Measurements from ENCODE around the gene PRF1.
A peak's percentile ranks its signal among the peaks of the same experiment; 100 is the strongest.
"Not testable (repeated sequence)": the region's sequence is repeated elsewhere in the genome, so short reads cannot be mapped to it uniquely, and the experiment has no call there.

Gene PRF1

DNA sequence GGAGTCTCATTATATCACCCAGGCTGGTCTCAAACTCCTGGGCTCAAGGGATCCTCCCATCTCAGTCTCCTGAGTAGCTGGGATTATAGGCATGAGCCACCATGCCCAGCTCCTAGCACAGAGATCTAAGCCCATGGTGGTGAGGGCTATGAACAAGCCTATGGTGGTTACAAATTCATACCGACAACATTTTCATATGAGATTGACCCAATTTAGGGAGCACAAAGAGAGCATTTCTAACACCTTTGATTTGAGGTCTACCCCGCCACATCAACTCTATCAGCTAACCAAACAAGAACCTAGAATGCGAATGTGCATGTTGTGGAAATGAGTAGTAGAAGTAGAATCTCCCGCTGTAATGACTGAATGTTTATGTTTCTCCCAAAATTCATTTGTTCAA, 14.2 kb upstream of the PRF1 start:
- peak in 1 of 2 donors; percentile 33 for DNase-seq

- no peak for DNase-seq
Measured at GRCh38 chr10:70615784-70616522, 13.4 kb upstream of the PRF1 start.

GRCh38 chr10:70615211-70615610, 12.7 kb upstream of the PRF1 start:
- no peak for DNase-seq

- not testable (repeated sequence) for DNase-seq
Measured at GRCh38 chr10:70614364-70614763, 11.8 kb upstream of the PRF1 start.

GRCh38 chr10:70613941-70614340, 11.4 kb upstream of the PRF1 start:
- no peak for DNase-seq

DNA sequence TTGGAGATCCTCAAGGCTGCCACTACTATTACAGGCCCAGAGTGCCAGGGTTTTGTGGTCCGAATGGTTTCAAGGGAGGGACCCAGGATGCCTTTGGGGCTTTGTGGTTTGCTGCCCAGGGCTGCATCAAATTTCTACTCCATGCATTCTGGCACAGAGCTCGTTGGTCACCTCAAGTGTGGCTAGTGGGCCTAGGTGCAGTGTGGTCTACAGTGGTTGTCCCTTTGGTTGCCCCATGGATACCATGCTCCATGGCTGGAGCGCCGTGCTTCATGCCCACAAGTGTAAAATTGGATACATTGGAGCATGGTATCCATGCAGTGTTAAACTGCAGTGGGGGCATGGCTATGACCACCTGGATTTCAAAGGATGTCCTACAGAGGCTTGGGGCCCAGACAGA, 5.4 kb upstream of the PRF1 start:
- no peak for DNase-seq

DNA sequence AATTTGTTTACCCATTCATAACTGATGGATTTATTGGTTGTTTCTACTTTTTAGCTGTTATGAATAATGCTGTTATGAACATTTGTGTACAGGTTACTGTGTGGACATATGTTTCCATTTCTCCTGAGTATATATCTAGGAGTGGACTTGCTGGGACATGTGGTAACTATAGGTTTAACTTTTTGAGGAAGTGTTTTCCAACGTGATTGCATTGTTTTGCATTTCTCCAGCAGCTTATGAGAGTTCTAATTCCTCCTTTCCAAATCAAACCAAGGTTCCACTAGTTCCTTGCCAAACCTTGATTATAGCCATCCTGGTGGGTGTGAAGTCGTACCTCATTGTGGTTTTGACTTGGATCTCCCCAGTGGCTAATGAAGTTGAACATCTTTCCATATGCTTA, 2.6 kb upstream of the PRF1 start:
- DNase-seq = no peak

DNA sequence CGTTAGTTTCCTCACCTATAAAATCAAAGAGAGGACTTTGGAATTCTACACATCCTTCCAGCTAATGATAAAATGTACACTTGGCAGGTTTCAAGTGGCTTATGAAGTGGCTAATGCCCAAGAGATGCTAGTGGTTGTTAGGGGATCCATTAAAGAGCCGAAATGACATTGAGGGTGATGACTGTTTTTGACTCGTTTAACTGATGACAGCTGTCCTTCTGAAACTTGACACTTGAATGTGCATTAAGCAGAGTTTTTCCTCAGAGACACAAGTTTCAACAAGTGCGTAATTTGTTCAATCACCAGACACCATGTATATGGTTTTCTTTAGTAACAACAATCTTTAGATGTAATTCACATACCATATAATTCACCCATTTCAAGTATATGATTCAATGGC, 1.6 kb upstream of the PRF1 start:
- DNase-seq = no peak

- DNase-seq = peak; percentile 58 to 61
Measured at GRCh38 chr10:70603449-70603801, 884 bp upstream of the PRF1 start.

DNA sequence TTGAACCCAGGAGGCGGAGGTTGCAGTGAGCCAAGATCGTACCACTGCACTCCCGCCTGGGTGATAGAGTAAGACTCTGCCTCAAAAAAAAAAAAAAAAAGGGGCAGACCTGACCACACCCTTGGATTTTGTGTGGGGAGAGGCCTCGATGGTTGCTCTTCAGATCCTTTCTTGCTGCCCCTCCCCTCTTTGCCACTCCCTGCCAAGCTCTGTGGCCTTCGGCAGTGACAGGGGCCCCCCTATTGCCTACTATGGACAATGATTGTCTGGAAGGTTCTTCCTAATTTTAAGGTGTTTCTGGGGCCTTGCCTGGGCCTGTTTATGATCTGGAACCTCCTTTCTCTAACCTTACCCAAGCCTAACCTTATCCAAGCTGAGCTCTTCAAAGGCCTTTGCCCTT, 795 bp downstream of the PRF1 start:
- DNase-seq = peak in 1 of 2 donors; percentile 21

DNA sequence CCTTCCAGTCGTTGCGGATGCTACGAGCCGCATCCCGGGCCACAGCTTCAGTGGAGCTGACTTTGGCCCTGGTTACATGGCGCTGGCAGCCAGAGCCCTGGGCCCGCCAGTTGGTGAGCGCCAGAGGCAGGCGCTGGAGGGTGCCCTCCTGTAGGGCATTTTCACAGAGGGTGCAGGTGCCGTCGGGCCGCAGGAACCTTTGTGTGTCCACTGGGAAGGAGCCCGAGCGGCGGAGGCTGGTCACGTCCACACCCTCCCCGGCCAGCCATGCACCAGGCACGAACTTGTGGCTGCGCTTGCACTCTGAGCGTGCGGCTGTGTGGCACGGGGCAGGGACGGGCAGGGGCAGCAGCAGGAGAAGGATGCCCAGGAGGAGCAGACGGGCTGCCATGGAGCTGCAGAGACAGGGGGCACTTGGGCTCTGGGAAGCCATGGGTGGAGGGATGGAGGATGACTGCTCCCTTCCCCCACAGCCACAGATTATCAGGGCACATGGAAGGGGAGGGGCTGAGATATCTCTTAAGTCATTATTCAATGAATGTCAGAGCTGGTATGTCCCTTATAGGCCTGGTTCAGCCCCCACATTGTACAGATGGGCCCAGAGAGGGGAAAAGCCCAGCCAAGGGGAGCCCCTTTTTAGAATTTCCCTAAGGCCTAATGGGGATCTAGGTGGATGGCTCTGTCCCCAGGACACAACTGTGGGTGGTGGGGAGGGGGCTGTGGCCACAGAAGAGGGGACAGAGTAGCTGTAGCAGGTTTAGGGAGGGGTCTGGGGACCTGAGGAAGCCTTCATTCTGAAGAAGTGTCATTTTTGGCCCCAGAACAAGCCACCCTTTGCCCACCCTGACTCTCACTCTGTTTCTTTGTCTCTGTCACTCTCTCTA, 1.8 kb downstream of the PRF1 start:
- no peak for DNase-seq

- DNase-seq = no peak
Measured at GRCh38 chr10:70599791-70600190, 2.8 kb downstream of the PRF1 start.

DNA sequence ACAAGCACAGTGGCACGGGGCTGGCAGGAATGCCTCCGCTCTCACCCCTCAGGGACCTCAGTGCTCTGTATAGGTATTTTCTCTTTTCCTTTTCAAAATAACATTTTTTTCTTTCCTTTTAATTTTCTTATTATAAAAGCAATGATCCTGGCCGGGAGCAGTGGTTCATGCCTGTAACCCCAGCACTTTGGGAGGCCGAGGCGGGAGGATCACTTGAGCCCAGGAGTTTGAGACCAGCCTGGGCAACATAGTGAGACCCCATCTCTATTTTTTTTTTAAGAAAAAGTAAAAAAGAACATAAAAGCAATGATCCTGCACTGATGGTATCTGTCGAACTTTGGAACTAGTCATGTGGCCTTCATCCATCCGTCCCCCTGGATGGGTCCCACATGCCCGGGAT, 3.2 kb downstream of the PRF1 start:
- no peak for DNase-seq

DNA sequence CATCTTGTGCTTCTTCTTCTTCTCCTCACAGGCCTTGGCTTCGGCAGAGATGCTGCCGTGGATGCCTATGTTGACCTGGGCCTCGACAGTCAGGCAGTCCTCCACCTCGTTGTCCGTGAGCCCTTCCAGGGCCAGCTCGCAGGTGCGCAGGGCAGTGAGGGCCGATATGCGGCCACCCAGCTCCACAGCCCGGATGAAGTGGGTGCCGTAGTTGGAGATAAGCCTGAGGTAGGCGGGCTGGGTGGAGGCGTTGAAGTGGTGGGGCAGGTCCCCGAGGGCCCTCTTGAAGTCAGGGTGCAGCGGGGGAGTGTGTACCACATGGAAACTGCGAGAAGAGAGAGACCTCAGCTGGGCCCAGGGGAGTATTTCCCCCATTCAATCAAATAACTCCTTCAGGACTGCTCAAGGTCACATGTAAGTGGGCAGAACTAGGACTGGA, 3.7 kb downstream of the PRF1 start:
- DNase-seq = no peak

- DNase-seq = no peak
Measured at GRCh38 chr10:70597856-70598815, 4.4 kb downstream of the PRF1 start.

DNA sequence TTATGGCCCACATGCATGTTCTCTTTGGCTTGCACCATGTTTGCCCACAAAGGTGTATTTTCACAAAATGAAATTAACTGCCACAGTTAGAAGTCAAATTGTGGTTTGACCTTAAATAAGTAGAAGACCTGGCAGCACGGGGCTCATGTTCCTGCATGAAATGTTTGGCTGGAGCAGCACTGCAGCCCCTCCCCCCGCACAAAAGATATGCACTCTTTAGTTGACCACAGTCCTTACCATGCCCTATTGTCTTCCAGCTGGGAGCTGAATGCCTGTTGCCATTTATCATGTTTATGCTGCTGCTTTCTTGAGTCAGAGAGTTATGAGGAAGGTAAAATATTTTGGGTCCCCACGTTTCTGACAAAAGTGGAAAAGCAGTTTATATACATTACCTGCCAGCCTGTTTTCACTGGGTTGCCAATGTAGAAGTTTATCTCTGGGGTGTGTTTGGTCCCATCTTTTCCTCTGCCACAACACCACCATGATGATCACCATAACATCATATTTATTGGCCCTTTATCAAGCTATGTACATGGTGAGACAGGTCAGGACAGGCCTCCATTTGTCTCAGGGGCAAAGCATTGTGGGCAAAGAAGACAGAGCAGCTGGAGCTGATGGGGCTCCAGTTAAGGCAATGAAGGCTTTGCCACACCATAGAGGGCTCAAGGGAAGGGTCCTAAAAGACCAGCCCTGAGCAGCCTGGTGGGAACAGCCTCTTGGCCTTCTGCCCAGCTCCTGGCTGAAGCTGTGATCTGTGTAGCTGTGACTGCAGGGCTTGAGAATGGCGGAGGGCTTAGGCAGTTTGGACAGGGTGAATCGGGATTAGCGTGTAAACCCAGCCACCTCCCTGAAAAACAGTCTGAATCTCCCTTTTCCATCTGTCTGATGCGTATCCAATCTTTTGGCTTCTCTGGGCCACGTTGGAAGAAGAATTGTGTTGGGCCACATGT, 5.4 kb downstream of the PRF1 start:
- DNase-seq = no peak

GRCh38 chr10:70596110-70596798, 6.3 kb downstream of the PRF1 start:
- DNase-seq = no peak

GRCh38 chr10:70595566-70596016, 7.0 kb downstream of the PRF1 start:
- DNase-seq = no peak

DNA sequence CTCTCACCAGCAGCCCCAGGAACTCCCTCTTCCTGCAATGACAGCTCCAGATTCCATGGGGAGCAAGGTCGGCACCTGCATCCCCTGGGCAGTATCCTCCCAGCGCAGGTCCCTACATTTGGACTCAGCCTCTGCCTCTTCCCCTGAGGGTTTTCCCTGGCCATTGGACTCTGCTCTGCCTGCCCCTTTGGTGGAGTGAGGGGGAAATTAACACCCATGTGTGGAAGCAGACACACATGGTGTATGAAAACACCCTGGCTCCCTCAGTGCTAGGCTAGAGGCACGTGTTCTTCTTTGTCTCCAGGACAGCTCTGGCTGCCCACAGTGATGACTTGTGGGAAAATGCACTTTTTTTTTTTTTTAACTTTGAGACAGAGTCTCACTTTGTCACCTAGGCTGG, 8.4 kb downstream of the PRF1 start:
- no peak for DNase-seq

- no peak for DNase-seq
Measured at GRCh38 chr10:70593513-70593890, 9.0 kb downstream of the PRF1 start.

Data from CD4-positive, alpha-beta T cell treated with Interleukin-1 beta for 1 hour (primary cell).